HG02870 (cell line): ENCODE measurements around the gene VEGFA.

Experiments used
- ATAC-seq: cut with Tn5 transposase; IDR thresholded peaks from one replicate; pipeline ENCODE4 v1.9.1; 2021; ENCODE audit warnings: mild to moderate bottlenecking, moderate library complexity; ENCODE audit not compliant: unreplicated experiment

Gene VEGFA

GRCh38 chr6:43800746-43801494 lies 30.9 kb downstream of the VEGFA start:
- ATAC-seq = no peak

DNA sequence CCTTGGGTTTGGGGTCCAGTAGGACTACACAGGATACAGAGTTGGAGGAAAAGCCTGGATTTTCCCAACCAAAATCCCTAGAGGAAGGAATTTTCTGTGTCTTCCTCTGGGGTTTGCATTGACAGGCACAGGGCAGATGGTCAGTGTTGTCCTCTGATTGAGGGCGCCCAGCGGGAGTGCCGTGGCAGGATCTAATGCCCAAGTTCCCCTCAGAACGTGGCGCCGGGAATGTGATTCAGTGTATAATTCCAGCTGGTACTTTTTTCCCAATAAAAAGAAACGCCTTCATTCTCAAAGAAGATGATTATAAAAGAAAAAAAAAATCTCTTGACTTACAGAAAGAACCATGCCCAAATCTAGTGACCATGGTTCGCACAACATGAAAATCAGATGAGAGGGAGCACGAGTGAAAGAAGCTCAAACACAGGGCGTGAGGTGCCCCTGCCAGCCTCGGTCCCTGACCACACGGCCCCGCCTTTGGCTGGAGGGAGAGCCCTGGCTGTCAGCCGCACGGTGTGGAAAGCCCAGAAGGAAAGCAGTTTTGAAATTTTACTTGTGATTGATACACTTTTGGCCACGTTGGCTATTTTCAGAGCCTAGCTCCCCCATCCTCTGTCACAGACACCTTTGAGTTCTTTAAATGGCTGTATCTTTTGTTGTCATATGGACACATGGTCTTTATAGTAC lies 31.6 kb downstream of the VEGFA start:
- no peak for ATAC-seq

GRCh38 chr6:43803055-43803782 lies 33.2 kb downstream of the VEGFA start:
- no peak for ATAC-seq

DNA sequence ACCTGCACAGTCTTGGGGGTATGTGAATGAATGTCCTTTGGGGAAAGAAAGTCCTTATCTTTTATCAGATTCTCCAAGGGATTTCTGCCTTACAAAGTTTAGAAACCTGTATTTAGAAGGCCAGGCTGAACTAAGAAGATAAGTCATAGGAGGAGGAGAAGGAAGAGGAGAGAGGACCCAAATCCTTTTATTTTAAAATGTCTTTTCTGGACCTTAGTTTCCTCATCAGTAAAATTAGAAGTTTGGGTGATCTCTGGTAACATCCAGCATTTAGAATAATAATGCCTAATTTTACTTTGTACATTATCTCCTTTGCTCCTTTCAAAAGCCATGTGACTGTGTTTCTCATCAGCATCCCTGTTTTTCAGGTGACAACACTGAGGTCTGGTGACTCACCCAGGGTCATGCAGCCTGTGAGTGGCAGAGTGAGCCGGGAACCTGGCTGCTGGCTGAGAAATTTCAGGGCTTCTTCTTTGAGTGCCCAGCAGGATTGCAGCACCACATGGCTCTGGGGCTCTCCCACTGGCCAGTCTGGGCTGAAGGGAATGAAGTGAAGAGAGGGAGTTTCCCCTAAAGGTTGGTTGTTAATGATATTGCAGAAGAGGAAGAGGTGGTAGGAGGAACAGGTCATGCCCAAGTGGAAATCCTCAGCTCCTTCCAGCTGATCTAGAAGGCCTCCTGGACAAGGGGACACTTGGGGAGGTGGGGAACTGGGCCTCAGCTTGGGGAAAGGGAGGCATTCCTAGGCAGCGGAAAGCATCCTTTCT lies 34.0 kb downstream of the VEGFA start:
- no peak for ATAC-seq

GRCh38 chr6:43804550-43805223 lies 34.7 kb downstream of the VEGFA start:
- no peak for ATAC-seq

GRCh38 chr6:43805699-43806042 lies 35.7 kb downstream of the VEGFA start:
- ATAC-seq = no peak

DNA sequence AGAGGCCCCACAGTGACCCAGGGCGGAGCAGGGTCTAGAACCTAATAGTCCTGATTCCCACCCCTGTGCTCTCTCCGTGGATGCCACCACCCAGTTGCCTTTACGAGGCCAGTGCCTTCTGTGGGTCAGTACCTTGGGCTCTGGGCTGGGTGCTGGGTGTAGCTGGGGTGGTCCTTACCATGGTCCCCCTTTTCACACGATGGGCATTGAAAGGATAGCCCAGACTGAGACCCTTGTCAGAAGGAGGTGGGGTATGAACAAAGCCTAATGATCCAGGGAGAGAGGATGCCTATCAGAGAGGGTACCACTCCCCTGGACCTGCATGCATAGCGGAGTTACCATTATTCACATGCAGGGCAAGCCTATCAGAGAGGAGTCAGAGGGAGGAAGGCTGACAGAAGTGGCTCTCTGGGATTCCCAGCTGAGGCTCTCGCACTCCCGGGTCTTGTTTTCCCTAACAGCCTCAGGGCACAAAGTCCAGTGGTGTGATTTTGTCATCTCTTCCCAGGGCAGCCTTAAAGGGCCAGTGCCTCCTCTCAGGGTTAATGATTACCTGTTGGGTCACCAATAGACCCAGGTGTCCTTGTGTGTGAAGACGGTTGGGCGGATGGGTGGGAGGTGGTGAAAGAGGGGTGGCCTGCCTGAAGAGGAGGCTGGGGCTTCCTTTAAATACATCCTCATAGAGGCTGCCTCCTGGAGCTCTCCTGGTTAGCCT lies 36.2 kb downstream of the VEGFA start:
- ATAC-seq = no peak

GRCh38 chr6:43806758-43807227 lies 36.8 kb downstream of the VEGFA start:
- ATAC-seq = no peak

DNA sequence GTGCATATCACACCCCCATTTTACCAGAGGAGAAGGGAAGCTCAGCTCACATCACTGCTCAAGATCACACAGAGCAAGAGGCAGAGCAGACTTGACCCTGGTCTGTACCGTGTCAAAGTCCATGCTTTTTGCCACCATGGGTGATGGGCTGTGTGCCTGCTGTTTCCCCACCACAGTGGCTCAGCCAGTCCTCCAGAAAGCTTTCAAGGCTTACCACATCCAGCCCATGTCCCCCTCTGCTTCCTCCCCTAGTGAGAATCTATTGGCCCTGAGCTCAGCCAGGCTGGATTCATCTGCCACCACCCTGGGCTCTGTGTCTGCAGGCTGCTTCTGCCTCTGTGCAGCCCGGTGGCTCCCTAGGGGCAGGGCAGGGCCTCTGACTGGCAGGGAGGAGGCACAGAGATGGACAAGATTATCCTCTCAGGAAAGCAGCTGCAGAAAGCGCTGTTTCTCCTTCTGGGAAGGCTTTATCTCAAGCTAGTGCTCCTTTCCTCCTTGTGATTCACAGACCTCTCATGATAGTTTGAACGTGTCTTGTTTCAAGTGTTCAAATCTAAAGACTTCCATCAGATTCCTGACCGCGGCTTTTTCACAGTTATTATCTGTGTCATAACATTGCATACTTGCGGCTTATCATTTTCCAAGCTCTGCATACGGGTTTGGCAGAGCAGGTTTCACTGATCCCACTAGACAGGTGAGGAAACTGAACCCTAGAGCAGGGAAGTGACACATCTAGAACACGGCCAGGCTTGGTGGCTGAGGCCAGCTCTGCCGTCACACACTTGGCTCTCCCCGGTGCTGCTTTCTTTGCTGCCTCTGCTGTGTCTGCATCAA lies 37.4 kb downstream of the VEGFA start:
- no peak for ATAC-seq

DNA sequence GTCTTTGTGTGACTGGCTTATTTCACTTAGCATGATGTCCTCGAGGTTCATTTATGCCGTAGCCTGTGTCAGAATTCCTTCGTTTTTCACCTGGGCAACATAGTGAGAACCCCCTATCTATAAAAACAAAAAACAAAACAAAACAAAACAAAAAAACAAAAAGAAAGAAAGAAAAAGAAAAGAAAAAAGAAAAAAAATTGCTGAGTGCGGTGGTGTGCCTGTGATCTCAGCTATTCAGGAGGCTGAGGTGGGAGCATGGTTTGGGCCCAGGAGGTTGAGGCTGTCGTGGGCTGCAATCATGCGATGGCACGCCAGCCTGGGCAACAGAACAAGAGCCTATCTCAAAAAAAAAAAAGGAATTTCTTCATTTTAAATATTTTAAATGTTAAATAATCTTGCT lies 38.4 kb downstream of the VEGFA start:
- no peak for ATAC-seq

- ATAC-seq = no peak
Observed at GRCh38 chr6:43809417-43810305, 39.6 kb downstream of the VEGFA start.

GRCh38 chr6:43810965-43811732 lies 41.1 kb downstream of the VEGFA start:
- no peak for ATAC-seq

- no peak for ATAC-seq
Observed at GRCh38 chr6:43811733-43812099, 41.7 kb downstream of the VEGFA start.

DNA sequence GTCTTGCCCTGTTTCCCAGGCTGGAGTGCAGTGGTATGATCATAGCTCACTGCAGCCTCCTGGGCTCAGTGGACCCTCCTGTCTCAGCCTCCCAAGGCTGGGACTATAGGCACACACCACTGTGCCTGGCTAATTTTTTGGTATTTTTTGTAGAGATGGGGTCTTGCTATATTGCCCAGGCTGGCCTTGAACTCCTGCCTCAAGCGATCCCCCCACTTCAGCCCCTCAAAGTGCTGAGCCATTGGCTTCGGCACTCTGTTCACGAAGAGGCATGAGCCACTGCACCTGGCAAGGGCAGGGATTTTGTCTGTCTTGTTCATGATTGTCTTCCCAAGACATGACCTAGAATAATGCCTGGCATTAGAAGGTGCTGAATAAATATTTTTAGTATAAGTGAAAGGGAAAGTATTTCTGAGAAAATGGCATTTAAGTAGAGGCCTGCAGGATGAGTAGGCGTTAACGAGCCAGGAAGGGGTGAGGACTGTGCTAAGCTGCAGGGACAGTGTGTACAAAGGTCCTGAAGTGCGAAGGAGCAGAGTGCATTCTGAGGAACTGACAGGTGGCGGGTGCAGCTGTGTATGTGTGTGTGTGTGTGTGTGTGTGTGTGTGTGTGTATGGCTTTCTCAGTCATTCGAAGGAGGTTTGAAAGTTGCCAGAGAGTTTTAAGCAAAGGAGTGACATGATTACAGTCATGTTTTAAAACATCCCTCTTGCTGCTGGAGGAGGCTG lies 43.0 kb downstream of the VEGFA start:
- ATAC-seq = no peak

DNA sequence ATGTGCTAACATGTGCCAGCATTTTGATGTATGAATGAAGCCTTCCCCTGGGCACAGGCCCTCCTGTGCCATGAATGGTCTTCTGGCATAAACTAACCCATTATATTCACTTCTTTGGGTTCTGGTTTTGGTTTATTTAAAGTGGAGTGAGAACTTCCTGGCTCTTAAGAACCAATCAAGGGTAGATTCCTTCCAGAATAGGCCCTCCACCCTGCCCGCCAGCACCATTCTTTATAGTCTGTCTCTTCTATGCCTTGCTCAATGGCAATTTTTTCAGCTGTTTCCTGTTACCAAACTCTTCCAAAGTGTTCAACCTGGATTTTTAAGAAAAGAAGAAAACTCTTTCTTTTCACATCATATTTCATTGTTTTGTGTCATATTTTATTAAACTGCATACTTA lies 44.1 kb downstream of the VEGFA start:
- ATAC-seq = no peak

DNA sequence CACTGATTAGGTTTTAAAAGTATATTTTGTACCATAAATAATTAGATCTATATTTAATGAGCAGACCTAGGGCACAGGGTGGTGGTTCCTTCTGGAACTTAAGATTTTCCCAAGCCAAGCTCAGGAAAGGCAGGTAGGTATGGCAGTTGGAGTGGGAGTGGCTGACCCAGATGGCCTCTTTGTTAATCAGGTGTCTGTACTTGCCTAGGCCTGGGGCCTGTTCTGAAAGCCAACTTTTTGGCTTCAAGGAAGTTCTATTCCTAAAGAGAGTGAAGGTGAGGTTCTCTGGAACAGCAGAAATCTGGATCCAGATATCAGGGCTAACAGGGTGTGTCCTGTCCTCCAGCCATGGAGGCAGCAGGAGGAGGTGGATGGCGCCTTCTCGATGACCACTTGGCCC lies 44.9 kb downstream of the VEGFA start:
- no peak for ATAC-seq

DNA sequence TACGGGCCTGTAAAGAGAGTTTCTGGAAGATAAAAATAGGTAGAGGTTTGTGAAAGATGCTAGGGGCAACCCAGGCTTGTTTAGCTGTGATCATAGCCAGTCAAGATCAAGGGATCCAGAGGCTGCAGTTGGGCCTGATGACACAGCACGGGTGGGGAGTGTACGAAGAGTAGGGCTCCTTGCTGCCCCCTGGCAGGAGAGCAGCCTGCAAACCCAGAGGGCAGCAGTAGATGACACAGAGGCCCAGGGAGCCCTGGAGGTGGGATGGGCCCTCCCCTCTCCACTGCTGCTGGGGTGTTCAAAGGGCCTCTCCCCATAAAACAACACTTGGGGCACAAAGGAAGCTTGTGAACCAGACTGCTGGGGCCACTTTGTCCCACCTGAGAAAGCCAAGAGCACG lies 47.2 kb downstream of the VEGFA start:
- no peak for ATAC-seq
